ENCODE results near the gene F12.

The F12 gene

DNA sequence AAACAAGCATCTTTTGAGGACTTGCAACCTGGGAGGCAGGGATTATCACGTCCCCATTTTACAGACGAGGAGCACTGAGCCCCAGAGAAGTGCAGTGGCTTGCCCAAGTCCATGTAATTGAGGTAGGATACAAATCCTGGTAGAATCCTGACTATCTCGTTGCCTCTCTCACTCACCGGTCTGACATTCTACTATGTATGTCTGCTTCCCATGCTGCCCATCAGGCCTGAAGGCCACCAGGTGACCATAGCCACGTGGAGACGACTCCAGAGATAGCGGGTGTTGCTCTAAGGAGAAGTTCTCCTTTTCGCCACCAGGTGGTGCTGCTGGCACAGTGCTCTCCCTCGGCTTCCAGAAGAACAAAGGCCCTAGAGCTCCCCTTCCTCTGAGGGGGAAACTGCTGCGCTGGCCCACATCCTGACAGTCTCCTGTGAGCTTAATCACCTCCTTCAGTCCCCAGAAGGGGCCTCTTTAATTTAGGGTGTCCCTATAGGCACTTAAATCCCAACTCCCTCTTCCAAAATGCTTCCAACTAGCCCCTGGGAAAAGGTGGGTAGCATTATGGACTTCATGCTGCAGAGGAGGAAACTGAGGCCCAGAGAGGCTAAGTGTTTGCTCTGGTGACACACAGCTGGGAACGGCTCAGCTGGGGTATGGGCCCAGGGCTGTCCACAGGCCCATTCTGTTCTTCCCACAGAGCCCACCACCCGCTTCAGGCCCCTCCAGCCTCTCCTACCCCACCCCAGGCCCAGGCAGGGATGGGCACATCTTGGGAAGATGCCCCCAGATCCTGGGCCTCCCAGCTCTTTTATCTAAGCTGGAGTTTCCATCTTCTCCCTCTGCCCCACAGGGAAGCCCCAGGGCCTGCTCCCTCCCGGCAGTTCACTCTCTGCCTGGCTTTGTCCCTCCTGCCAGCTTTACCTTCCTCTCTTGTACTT lies 18.7 kb downstream of the F12 start:
- H3K36me3 ChIP-seq (ENCODE audit: control insufficient read depth in 2 of 2, insufficient read depth in 1 of 2, low read length in 2 of 2) = no peaks in the 10 kb centered on the region
- ChIA-PET CTCF (interaction anchor here (0.6 to 6.8 kb wide), 37 partner anchors 12 to 962 kb away, joined by 3 to 97 read pairs (median 4); partner anchors contain the start of genes GRK6, LMAN2, PDLIM7 and PFN3), POLR2A (interaction anchor here (0.5 to 4.4 kb wide), 11 partner anchors 12 to 114 kb away, joined by 3 to 20 read pairs (median 3); partner anchors contain the start of gene GRK6)
- no peaks in the 10 kb centered on the region for H3K4me1 ChIP-seq (ENCODE audit: control insufficient read depth, insufficient read depth, low read length)
- no peak overlapping the region for H3K4me3 ChIP-seq (ENCODE audit: low read depth, low read length)
- H3K9me3 ChIP-seq (ENCODE audit: control insufficient read depth, insufficient read depth, low read depth, low read length) = no peaks in the 10 kb centered on the region
- no peak overlapping the region for H3K27ac ChIP-seq (ENCODE audit: extremely low read depth, low read depth, low read length)
- no peak for TF ChIP-seq ZNF146 (tag by site-specific recombination; IDR thresholded peaks at IDR 0.05)
- peak; percentile 42 for TF ChIP-seq ZNF629 (tag by site-specific recombination; IDR thresholded peaks at IDR 0.05)
- TF ChIP-seq ZFP69B (tag by site-specific recombination; IDR thresholded peaks at IDR 0.05) = no peak; the same call in 1 of the 2 replicates
- no peak for TF ChIP-seq ZNF555 (tag by site-specific recombination; conservative IDR thresholded peaks at IDR 0.05)
- TF ChIP-seq ZNF48 (tag by site-specific recombination; IDR thresholded peaks at IDR 0.05) = no peak
- TF ChIP-seq ZNF169 (tag by site-specific recombination; IDR thresholded peaks at IDR 0.05) = no peak
- TF ChIP-seq HOXD13 (CRISPR knock-in tag; IDR thresholded peaks at IDR 0.05; ENCODE audit: borderline replicate concordance) = no peak
- TF ChIP-seq ZFP37 (tag by site-specific recombination; IDR thresholded peaks at IDR 0.05) = no peak
- TF ChIP-seq, protein P1, sequence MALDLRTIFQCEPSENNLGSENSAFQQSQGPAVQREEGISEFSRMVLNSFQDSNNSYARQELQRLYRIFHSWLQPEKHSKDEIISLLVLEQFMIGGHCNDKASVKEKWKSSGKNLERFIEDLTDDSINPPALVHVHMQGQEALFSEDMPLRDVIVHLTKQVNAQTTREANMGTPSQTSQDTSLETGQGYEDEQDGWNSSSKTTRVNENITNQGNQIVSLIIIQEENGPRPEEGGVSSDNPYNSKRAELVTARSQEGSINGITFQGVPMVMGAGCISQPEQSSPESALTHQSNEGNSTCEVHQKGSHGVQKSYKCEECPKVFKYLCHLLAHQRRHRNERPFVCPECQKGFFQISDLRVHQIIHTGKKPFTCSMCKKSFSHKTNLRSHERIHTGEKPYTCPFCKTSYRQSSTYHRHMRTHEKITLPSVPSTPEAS (tag by site-specific recombination; IDR thresholded peaks at IDR 0.05) = no peak
- no peak for TF ChIP-seq ZNF394 (tag by site-specific recombination; IDR thresholded peaks at IDR 0.05; ENCODE audit: borderline replicate concordance)
- TF ChIP-seq, protein P2, sequence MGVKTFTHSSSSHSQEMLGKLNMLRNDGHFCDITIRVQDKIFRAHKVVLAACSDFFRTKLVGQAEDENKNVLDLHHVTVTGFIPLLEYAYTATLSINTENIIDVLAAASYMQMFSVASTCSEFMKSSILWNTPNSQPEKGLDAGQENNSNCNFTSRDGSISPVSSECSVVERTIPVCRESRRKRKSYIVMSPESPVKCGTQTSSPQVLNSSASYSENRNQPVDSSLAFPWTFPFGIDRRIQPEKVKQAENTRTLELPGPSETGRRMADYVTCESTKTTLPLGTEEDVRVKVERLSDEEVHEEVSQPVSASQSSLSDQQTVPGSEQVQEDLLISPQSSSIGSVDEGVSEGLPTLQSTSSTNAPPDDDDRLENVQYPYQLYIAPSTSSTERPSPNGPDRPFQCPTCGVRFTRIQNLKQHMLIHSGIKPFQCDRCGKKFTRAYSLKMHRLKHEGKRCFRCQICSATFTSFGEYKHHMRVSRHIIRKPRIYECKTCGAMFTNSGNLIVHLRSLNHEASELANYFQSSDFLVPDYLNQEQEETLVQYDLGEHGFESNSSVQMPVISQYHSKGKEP (tag by site-specific recombination; IDR thresholded peaks at IDR 0.05) = no peak
- TF ChIP-seq ZNF544 (tag by site-specific recombination; IDR thresholded peaks at IDR 0.05) = no peak
- TF ChIP-seq ZNF174 (tag by site-specific recombination; IDR thresholded peaks at IDR 0.05) = no peak
- no peak for TF ChIP-seq ZNF785 (tag by site-specific recombination; IDR thresholded peaks at IDR 0.05)
- TF ChIP-seq, protein P3, sequence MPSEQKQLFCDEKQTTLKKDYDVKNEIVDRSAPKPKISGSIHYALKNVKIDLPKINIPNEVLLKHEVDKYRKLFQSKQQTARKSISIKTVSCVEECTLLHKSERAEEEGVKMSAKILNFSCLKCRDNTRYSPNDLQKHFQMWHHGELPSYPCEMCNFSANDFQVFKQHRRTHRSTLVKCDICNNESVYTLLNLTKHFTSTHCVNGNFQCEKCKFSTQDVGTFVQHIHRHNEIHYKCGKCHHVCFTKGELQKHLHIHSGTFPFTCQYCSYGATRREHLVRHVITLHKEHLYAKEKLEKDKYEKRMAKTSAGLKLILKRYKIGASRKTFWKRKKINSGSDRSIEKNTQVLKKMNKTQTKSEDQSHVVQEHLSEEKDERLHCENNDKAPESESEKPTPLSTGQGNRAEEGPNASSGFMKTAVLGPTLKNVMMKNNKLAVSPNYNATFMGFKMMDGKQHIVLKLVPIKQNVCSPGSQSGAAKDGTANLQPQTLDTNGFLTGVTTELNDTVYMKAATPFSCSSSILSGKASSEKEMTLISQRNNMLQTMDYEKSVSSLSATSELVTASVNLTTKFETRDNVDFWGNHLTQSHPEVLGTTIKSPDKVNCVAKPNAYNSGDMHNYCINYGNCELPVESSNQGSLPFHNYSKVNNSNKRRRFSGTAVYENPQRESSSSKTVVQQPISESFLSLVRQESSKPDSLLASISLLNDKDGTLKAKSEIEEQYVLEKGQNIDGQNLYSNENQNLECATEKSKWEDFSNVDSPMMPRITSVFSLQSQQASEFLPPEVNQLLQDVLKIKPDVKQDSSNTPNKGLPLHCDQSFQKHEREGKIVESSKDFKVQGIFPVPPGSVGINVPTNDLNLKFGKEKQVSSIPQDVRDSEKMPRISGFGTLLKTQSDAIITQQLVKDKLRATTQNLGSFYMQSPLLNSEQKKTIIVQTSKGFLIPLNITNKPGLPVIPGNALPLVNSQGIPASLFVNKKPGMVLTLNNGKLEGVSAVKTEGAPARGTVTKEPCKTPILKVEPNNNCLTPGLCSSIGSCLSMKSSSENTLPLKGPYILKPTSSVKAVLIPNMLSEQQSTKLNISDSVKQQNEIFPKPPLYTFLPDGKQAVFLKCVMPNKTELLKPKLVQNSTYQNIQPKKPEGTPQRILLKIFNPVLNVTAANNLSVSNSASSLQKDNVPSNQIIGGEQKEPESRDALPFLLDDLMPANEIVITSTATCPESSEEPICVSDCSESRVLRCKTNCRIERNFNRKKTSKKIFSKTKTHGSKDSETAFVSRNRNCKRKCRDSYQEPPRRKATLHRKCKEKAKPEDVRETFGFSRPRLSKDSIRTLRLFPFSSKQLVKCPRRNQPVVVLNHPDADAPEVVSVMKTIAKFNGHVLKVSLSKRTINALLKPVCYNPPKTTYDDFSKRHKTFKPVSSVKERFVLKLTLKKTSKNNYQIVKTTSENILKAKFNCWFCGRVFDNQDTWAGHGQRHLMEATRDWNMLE (tag by site-specific recombination; conservative IDR thresholded peaks at IDR 0.05; ENCODE audit: low read depth) = no peak
- TF ChIP-seq ZNF140 (tag by site-specific recombination; IDR thresholded peaks at IDR 0.05) = no peak
- TF ChIP-seq GLIS2 (tag by site-specific recombination; IDR thresholded peaks at IDR 0.05) = no peak
- no peak for TF ChIP-seq ZNF138 (tag by site-specific recombination; IDR thresholded peaks at IDR 0.05; ENCODE audit: borderline replicate concordance)
- TF ChIP-seq, protein P4, sequence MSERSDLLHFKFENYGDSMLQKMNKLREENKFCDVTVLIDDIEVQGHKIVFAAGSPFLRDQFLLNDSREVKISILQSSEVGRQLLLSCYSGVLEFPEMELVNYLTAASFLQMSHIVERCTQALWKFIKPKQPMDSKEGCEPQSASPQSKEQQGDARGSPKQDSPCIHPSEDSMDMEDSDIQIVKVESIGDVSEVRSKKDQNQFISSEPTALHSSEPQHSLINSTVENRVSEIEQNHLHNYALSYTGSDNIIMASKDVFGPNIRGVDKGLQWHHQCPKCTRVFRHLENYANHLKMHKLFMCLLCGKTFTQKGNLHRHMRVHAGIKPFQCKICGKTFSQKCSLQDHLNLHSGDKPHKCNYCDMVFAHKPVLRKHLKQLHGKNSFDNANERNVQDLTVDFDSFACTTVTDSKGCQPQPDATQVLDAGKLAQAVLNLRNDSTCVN (tag by site-specific recombination; optimal IDR thresholded peaks at IDR 0.05) = peak; percentile 17
- TF ChIP-seq SCRT2 (tag by site-specific recombination; IDR thresholded peaks at IDR 0.05) = no peak
- no peak for TF ChIP-seq PRDM1 (tag by site-specific recombination; IDR thresholded peaks at IDR 0.05)
- no peak for TF ChIP-seq ZNF416 (tag by site-specific recombination; IDR thresholded peaks at IDR 0.05)
- TF ChIP-seq ZNF274 (IDR thresholded peaks at IDR 0.05; ENCODE audit: low read length) = no peak
- TF ChIP-seq ZNF274 (tag by site-specific recombination; IDR thresholded peaks at IDR 0.05; ENCODE audit: borderline replicate concordance) = no peak
- 0 out of 2 replicates have a peak, but pooled peaks have one; percentile 23 for TF ChIP-seq ZNF324 (tag by site-specific recombination; IDR thresholded peaks at IDR 0.05)
- no peak for TF ChIP-seq ZNF529 (tag by site-specific recombination; IDR thresholded peaks at IDR 0.05; ENCODE audit: insufficient replicate concordance)
- TF ChIP-seq ZNF19 (tag by site-specific recombination; IDR thresholded peaks at IDR 0.05; ENCODE audit: low read depth) = no peak
- no peak for TF ChIP-seq ZNF830 (tag by site-specific recombination; IDR thresholded peaks at IDR 0.05; ENCODE audit: low read depth)
- TF ChIP-seq FEZF1 (tag by site-specific recombination; IDR thresholded peaks at IDR 0.05) = no peak

All from HEK293 (cell line).